MM.1S (cell line): Measurements from ENCODE around the gene DSCAML1.

Source experiments
- DNase-seq: peaks from one replicate; pipeline ENCODE4 v3.0.0-alpha.2; 2015
- H2AFZ ChIP-seq: fragments of 300-600 bp; sonication (generic); 2 replicates; pipeline ENCODE4 v1.6.0; 2016; ENCODE audit warnings: antibody characterized with exemption, low read length
- H3F3A ChIP-seq: fragments of 300-600 bp; sonication (generic); 2 replicates; pipeline ENCODE4 v1.6.1; 2016; ENCODE audit warnings: mild to moderate bottlenecking, antibody characterized with exemption, low read length, moderate library complexity, mixed read lengths; ENCODE audit not compliant: insufficient read depth
- H3K27ac ChIP-seq: fragments of 300-600 bp; sonication (generic); 2 replicates; pipeline ENCODE4 v1.5.1; 2016; ENCODE audit warnings: mild to moderate bottlenecking, low read length
- H3K27me3 ChIP-seq: fragments of 300-600 bp; sonication (generic); replicated peaks from 2 replicates; pipeline ENCODE4 v1.6.0; 2016; ENCODE audit warnings: low read length; ENCODE audit not compliant: insufficient read depth
- H3K36me3 ChIP-seq: fragments of 300-600 bp; sonication (generic); replicated peaks from 2 replicates; pipeline ENCODE4 v1.6.1; 2016; ENCODE audit warnings: mild to moderate bottlenecking, low read length, mixed read lengths; ENCODE audit not compliant: insufficient read depth
- H3K4me1 ChIP-seq: fragments of 300-600 bp; sonication (generic); 2 replicates; pipeline ENCODE4 v1.6.1; 2016; ENCODE audit warnings: low read length, mixed read lengths
- H3K4me2 ChIP-seq: fragments of 300-600 bp; sonication (generic); 2 replicates; pipeline ENCODE4 v1.6.0; 2016; ENCODE audit warnings: low read depth, low read length
- H3K4me3 ChIP-seq: fragments of 300-600 bp; sonication (generic); 2 replicates; pipeline ENCODE4 v1.5.1; 2016; ENCODE audit warnings: low read length, mixed read lengths
- H3K79me2 ChIP-seq: fragments of 300-600 bp; sonication (generic); 2 replicates; pipeline ENCODE4 v1.6.1; 2016; ENCODE audit warnings: mixed run types, low read length, mixed read lengths
- H3K9ac ChIP-seq: fragments of 300-600 bp; sonication (generic); 2 replicates; pipeline ENCODE4 v1.6.1; 2016; ENCODE audit warnings: low read length, mixed read lengths
- H3K9me2 ChIP-seq: fragments of 300-600 bp; sonication (generic); replicated peaks from 2 replicates; pipeline ENCODE4 v1.6.1; 2016; ENCODE audit warnings: mild to moderate bottlenecking, low read length, mixed read lengths; ENCODE audit not compliant: insufficient read depth
- H3K9me3 ChIP-seq: fragments of 300-600 bp; sonication (generic); replicated peaks from 2 replicates; pipeline ENCODE4 v1.6.1; 2016; ENCODE audit warnings: mild to moderate bottlenecking, low read length, mixed read lengths; ENCODE audit not compliant: insufficient read depth
- H4K20me1 ChIP-seq: fragments of 300-600 bp; sonication (generic); 2 replicates; pipeline ENCODE4 v1.6.1; 2016; ENCODE audit warnings: mild to moderate bottlenecking, low read length, moderate library complexity, mixed read lengths; ENCODE audit not compliant: insufficient read depth
- EZH2 ChIP-seq: fragments of 300-600 bp; sonication (generic); optimal IDR thresholded peaks from 2 replicates; pipeline ENCODE3; 2017; ENCODE audit warnings: low read depth, mild to moderate bottlenecking, antibody characterized with exemption, low read length, mixed read lengths
- EZH2phosphoT487 ChIP-seq: fragments of 300-600 bp; sonication (generic); IDR thresholded peaks from 2 replicates; pipeline ENCODE4 v1.6.1; 2018; ENCODE audit warnings: antibody characterized with exemption, low read length
- TF ChIP-seq, protein P1 (sequence below): fragments of 300-600 bp; sonication (generic); IDR thresholded peaks from 2 replicates; pipeline ENCODE4 v1.5.1; 2016; ENCODE audit warnings: antibody characterized with exemption, low read length, mixed read lengths

Gene DSCAML1

DNA sequence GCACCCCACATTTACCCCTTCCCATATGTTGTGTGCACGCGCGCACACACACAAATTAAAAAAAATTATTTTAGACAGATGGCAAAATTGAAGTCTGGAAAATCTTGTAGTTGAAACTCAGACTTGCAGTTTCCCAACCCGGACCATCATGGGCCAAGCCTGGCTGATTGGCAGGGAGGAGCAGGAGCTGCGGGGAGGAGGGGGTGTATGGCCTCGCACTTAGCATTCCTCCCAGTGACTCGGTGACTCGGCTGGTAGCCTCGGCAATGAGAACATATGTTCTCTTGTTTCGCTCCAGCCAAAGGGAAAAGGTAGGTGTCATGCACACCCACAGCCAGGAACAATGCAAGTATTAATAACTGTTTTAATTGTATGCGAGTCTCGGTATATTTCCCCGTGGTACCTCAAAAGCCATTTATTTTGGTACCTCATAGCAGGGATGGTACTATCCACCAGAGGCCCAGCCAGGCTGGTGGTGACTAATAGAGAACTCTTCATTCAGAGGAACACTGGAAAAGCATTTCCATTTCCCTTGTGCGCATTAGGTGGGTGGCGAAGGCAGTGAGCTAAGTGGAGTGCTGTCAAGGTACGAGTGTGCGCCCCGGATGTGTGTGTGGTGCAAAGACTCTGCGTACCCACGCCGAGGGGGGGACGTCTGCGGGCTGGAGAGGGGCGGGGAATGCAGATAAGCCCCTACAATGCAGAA lies 92.5 kb downstream of the DSCAML1 start:
- H3F3A ChIP-seq, result no peaks in the 10 kb centered on the region

DNA sequence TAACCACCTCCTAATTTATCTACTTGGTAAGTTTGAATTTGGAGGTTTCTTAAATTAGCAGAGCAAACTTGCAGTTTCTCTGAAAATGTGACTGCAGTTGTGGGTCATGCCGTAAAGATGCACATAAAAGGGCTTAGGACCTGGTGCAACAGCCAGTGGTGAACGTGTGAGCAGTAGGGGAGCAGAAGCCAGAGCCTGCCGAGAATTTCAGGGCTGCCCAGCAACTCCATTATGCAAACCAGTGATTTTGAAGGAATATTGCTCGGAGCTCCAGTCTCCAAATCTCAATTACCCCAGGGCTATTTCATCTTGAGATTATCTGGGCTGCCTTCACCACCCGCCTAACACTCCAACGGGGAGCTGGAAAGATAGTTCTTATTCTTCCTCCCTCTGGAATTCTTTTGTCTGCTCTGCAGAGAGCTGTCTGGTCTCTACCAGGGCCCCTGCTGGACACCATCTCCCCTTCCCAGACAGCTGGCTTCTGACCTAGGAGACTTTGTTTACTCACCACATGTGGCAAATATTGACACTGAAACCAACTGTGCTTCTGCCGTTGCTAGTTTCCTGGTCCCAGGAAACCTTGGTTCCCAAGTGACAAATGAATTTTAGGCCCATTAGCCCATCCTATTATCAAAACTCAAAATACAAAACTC lies 93.9 kb downstream of the DSCAML1 start:
- TF ChIP-seq EZH2 (no peak), EZH2phosphoT487 (no peak)
- TF ChIP-seq, protein P1, sequence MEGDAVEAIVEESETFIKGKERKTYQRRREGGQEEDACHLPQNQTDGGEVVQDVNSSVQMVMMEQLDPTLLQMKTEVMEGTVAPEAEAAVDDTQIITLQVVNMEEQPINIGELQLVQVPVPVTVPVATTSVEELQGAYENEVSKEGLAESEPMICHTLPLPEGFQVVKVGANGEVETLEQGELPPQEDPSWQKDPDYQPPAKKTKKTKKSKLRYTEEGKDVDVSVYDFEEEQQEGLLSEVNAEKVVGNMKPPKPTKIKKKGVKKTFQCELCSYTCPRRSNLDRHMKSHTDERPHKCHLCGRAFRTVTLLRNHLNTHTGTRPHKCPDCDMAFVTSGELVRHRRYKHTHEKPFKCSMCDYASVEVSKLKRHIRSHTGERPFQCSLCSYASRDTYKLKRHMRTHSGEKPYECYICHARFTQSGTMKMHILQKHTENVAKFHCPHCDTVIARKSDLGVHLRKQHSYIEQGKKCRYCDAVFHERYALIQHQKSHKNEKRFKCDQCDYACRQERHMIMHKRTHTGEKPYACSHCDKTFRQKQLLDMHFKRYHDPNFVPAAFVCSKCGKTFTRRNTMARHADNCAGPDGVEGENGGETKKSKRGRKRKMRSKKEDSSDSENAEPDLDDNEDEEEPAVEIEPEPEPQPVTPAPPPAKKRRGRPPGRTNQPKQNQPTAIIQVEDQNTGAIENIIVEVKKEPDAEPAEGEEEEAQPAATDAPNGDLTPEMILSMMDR, result no peak
- Histone ChIP-seq H3K9me3 (no peaks in the 10 kb centered on the region), H3K9ac (no peak overlapping the region), H4K20me1 (no peaks in the 10 kb centered on the region), H3F3A (no peaks in the 10 kb centered on the region), H3K4me3 (no peak overlapping the region), H3K4me2 (no peak overlapping the region), H3K36me3 (no peaks in the 10 kb centered on the region), H3K9me2 (no peaks in the 10 kb centered on the region), H3K27me3 (peaks cover 78% of the 10 kb centered on the region), H3K4me1 (no peaks in the 10 kb centered on the region), H3K27ac (no peak overlapping the region), H3K79me2 (no peaks in the 10 kb centered on the region), H2AFZ (no peak overlapping the region)
- DNase-seq, result no peak

More for the DNA sequence above, 92.5 kb downstream of the DSCAML1 start:
- Histone ChIP-seq H3K9me2 (no peaks in the 10 kb centered on the region), H3K36me3 (no peaks in the 10 kb centered on the region), H3K4me3 (no peak overlapping the region), H3K4me2 (no peak overlapping the region), H3K27ac (no peak overlapping the region), H3K27me3 (peaks cover 79% of the 10 kb centered on the region), H3K79me2 (no peaks in the 10 kb centered on the region), H3K9ac (no peak overlapping the region), H4K20me1 (no peaks in the 10 kb centered on the region), H3K9me3 (no peaks in the 10 kb centered on the region), H3K4me1 (no peaks in the 10 kb centered on the region), H2AFZ (no peak overlapping the region)
- TF ChIP-seq, protein P1, result no peak
- no peak for TF ChIP-seq EZH2phosphoT487
- TF ChIP-seq EZH2, result no peak
- no peak for DNase-seq

DNA sequence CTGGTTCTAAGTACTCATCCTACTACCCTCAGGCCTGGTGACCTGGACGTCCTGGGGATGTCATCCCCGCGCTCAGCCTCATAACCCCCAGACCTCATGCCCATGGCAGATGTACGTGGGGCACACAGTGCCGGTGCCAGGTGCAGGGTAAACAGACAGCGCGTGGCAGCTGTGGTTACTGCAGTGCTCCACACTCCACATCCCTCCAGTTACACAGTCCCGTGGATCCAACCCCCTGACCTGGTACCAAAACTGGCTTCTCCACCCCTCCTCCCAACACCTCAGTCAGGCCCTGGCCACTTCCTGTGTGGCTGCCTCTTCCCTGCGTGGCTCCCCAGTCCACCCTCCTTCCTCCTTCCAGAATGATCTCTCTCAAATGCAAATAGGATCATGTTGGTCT lies 95.2 kb downstream of the DSCAML1 start:
- no peak overlapping the region for H2AFZ ChIP-seq
- H3K4me2 ChIP-seq, result no peak overlapping the region
- TF ChIP-seq EZH2 (no peak), EZH2phosphoT487 (no peak)
- TF ChIP-seq, protein P1, result no peak
- DNase-seq, result no peak
- H3K27ac ChIP-seq, result no peak overlapping the region
- H3F3A ChIP-seq, result no peaks in the 10 kb centered on the region
- H4K20me1 ChIP-seq, result no peaks in the 10 kb centered on the region
- H3K36me3 ChIP-seq, result no peaks in the 10 kb centered on the region
- no peak overlapping the region for H3K4me3 ChIP-seq
- H3K9ac ChIP-seq, result no peak overlapping the region
- no peaks in the 10 kb centered on the region for H3K9me2 ChIP-seq
- no peaks in the 10 kb centered on the region for H3K4me1 ChIP-seq
- H3K79me2 ChIP-seq, result no peaks in the 10 kb centered on the region
- no peaks in the 10 kb centered on the region for H3K9me3 ChIP-seq
- H3K27me3 ChIP-seq, result peaks cover 76% of the 10 kb centered on the region
